ENCODE data around the gene PRAC2. TPM values are rescaled to one million over a fixed set of nuclear protein-coding genes. Genes with fewer than 3 reads are reported as not detected.
A peak's percentile ranks its signal among the peaks of the same experiment; 100 is the strongest.

The PRAC2 gene
- total and polyA plus RNA-seq, 2 of the 13 experiments (the other 11 are each of a cell fraction or from before 2014, with no cell fraction given) = not detected

- TF ChIP-seq, protein P1, sequence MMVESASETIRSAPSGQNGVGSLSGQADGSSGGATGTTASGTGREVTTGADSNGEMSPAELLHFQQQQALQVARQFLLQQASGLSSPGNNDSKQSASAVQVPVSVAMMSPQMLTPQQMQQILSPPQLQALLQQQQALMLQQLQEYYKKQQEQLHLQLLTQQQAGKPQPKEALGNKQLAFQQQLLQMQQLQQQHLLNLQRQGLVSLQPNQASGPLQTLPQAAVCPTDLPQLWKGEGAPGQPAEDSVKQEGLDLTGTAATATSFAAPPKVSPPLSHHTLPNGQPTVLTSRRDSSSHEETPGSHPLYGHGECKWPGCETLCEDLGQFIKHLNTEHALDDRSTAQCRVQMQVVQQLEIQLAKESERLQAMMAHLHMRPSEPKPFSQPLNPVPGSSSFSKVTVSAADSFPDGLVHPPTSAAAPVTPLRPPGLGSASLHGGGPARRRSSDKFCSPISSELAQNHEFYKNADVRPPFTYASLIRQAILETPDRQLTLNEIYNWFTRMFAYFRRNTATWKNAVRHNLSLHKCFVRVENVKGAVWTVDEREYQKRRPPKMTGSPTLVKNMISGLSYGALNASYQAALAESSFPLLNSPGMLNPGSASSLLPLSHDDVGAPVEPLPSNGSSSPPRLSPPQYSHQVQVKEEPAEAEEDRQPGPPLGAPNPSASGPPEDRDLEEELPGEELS (CRISPR knock-in tag; IDR thresholded peaks at IDR 0.05) = 0 out of 2 replicates have a peak, but pooled peaks have one; percentile 25
- TF ChIP-seq MYC (CRISPR knock-in tag; IDR thresholded peaks at IDR 0.05; ENCODE audit: borderline replicate concordance) (peak; percentile 39; the same call in 1 of the 2 replicates), SALL1 (CRISPR knock-in tag; IDR thresholded peaks at IDR 0.05) (peak; percentile 58; the same call in 1 of the 2 replicates), RNF219 (CRISPR knock-in tag; IDR thresholded peaks at IDR 0.05) (no peak), ZNF564 (CRISPR knock-in tag; IDR thresholded peaks at IDR 0.05) (no peak), ZNF550 (CRISPR knock-in tag; IDR thresholded peaks at IDR 0.05; ENCODE audit: borderline replicate concordance) (no peak), XRCC5 (optimal IDR thresholded peaks at IDR 0.05; ENCODE audit: low read length) (peak; percentile 98), ZNF891 (CRISPR knock-in tag; IDR thresholded peaks at IDR 0.05) (peak; percentile 77), CAMTA2 (CRISPR knock-in tag; IDR thresholded peaks at IDR 0.05; ENCODE audit: borderline replicate concordance) (no peak), ZNF616 (CRISPR knock-in tag; IDR thresholded peaks at IDR 0.05; ENCODE audit: low read depth) (no peak), CREM (IDR thresholded peaks at IDR 0.05) (no peak), CREM (CRISPR knock-in tag; IDR thresholded peaks at IDR 0.05) (no peak), EED (CRISPR knock-in tag; IDR thresholded peaks at IDR 0.05) (peak; percentile 91), TEAD3 (CRISPR knock-in tag; optimal IDR thresholded peaks at IDR 0.05; ENCODE audit: borderline replicate concordance) (peak; percentile 25), FOSL1 (CRISPR knock-in tag; IDR thresholded peaks at IDR 0.05; ENCODE audit: borderline replicate concordance) (no peak), CCAR2 (optimal IDR thresholded peaks at IDR 0.05; ENCODE audit: low read depth, low read length) (no peak), TCF7L2 (IDR thresholded peaks at IDR 0.05; ENCODE audit: low read depth, low read length) (no peak), KDM5B (CRISPR knock-in tag; IDR thresholded peaks at IDR 0.05; ENCODE audit: borderline replicate concordance) (peak; percentile 64; the same call in 1 of the 2 replicates), ZNF607 (CRISPR knock-in tag; IDR thresholded peaks at IDR 0.05; ENCODE audit: borderline replicate concordance) (peak; percentile 58; the same call in 1 of the 2 replicates)
- TF ChIP-seq, protein P2, sequence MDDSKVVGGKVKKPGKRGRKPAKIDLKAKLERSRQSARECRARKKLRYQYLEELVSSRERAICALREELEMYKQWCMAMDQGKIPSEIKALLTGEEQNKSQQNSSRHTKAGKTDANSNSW (CRISPR knock-in tag; IDR thresholded peaks at IDR 0.05; ENCODE audit: borderline replicate concordance) = no peak
- TF ChIP-seq, protein P3, sequence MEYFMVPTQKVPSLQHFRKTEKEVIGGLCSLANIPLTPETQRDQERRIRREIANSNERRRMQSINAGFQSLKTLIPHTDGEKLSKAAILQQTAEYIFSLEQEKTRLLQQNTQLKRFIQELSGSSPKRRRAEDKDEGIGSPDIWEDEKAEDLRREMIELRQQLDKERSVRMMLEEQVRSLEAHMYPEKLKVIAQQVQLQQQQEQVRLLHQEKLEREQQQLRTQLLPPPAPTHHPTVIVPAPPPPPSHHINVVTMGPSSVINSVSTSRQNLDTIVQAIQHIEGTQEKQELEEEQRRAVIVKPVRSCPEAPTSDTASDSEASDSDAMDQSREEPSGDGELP (IDR thresholded peaks at IDR 0.05; ENCODE audit: borderline replicate concordance, low read depth) = no peak
- TF ChIP-seq, protein P4, sequence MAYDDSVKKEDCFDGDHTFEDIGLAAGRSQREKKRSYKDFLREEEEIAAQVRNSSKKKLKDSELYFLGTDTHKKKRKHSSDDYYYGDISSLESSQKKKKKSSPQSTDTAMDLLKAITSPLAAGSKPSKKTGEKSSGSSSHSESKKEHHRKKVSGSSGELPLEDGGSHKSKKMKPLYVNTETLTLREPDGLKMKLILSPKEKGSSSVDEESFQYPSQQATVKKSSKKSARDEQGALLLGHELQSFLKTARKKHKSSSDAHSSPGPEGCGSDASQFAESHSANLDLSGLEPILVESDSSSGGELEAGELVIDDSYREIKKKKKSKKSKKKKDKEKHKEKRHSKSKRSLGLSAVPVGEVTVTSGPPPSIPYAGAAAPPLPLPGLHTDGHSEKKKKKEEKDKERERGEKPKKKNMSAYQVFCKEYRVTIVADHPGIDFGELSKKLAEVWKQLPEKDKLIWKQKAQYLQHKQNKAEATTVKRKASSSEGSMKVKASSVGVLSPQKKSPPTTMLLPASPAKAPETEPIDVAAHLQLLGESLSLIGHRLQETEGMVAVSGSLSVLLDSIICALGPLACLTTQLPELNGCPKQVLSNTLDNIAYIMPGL (CRISPR knock-in tag; IDR thresholded peaks at IDR 0.05; ENCODE audit: borderline replicate concordance in 1 of 2, low read depth in 1 of 2) = peak; percentile 84 to 85; a peak in 3 of 4 replicates
Observed at GRCh38 chr17:48678141-48678971, 44.6 kb upstream of the PRAC2 start (continued).

Data from HepG2 (cell line).